ENCODE data around the gene CDH9. TPM values are rescaled to one million over a fixed set of nuclear protein-coding genes. Genes with fewer than 3 reads are reported as not detected.
"Not testable (repeated sequence)": the region's sequence is repeated elsewhere in the genome, so short reads cannot be mapped to it uniquely, and the experiment has no call there.

The CDH9 gene
- total RNA-seq, 4 donors from 2014 or later = 0.33 TPM; not detected in 3

- Histone ChIP-seq H3K4me1 (no peaks in the 10 kb centered on the region), H3K36me3 (no peaks in the 10 kb centered on the region), H3K4me3 (no peak overlapping the region), H3K27ac (replicated peaks in 1 of 4) (no peak overlapping the region), H3K9me3 (no peaks in the 10 kb centered on the region), H3K27me3 (no peaks in the 10 kb centered on the region)
- TF ChIP-seq POLR2A (IDR thresholded peaks at IDR 0.05; ENCODE audit: low read depth) = no peak
- no peak for TF ChIP-seq POLR2AphosphoS5 (IDR thresholded peaks at IDR 0.05)
- TF ChIP-seq CTCF (IDR thresholded peaks at IDR 0.05) = no peak
- no peak for TF ChIP-seq EP300 (IDR thresholded peaks at IDR 0.05)
- no peak for DNase-seq (ENCODE audit: extremely low spot score)
- intact Hi-C loops (cut with DNase I) = no loop called here
- WGBS = 47% methylated on average over 4 of the region's 4 CpGs
These were observed 174.3 kb downstream of the CDH9 start for GRCh38 chr5:26864061-26864460.

- no peaks in the 10 kb centered on the region for H3K4me1 ChIP-seq
- TF ChIP-seq EP300 (IDR thresholded peaks at IDR 0.05) (no peak), POLR2AphosphoS5 (IDR thresholded peaks at IDR 0.05) (no peak), POLR2A (IDR thresholded peaks at IDR 0.05; ENCODE audit: low read depth) (no peak), CTCF (IDR thresholded peaks at IDR 0.05) (no peak)
- H3K27me3 ChIP-seq = no peaks in the 10 kb centered on the region
- no peak overlapping the region for H3K27ac ChIP-seq (replicated peaks in 1 of 4)
- intact Hi-C loops (cut with DNase I) = no loop called here
- no peak overlapping the region for H3K4me3 ChIP-seq
- H3K9me3 ChIP-seq = peaks cover 0 to 16% (median 15%) of the 10 kb centered on the region in 4 donors
- no peak for DNase-seq (ENCODE audit: extremely low spot score)
- H3K36me3 ChIP-seq = no peaks in the 10 kb centered on the region
These were observed 182.1 kb downstream of the CDH9 start for GRCh38 chr5:26856238-26856637.

- H3K27ac ChIP-seq (replicated peaks in 1 of 4); intact Hi-C loops (cut with DNase I); H3K27me3 ChIP-seq; H3K36me3 ChIP-seq; H3K4me3 ChIP-seq; DNase-seq (ENCODE audit: extremely low spot score); H3K4me1 ChIP-seq: not testable (repeated sequence)
- peaks cover 0 to 16% (median 15%) of the 10 kb centered on the region in 4 donors for H3K9me3 ChIP-seq
- WGBS = 88% methylated on average over 8 of the region's 8 CpGs
These were observed 185.9 kb downstream of the CDH9 start for GRCh38 chr5:26852450-26852849.

GRCh38 chr5:26847041-26847736 is 191.2 kb downstream of the CDH9 start:
- no peak for DNase-seq (ENCODE audit: extremely low spot score)
- no peaks in the 10 kb centered on the region for H3K27me3 ChIP-seq
- TF ChIP-seq CTCF (IDR thresholded peaks at IDR 0.05) (no peak), POLR2A (IDR thresholded peaks at IDR 0.05; ENCODE audit: low read depth) (no peak), POLR2AphosphoS5 (IDR thresholded peaks at IDR 0.05) (no peak), EP300 (IDR thresholded peaks at IDR 0.05) (no peak)
- 87% methylated on average over 14 of the region's 14 CpGs for WGBS
- intact Hi-C loops (cut with DNase I) = no loop called here
- no peaks in the 10 kb centered on the region for H3K36me3 ChIP-seq
- no peak overlapping the region for H3K27ac ChIP-seq (replicated peaks in 1 of 4)
- H3K4me1 ChIP-seq = no peaks in the 10 kb centered on the region
- H3K9me3 ChIP-seq = no peaks in the 10 kb centered on the region
- no peak overlapping the region for H3K4me3 ChIP-seq

- Histone ChIP-seq H3K36me3 (no peaks in the 10 kb centered on the region), H3K27me3 (no peaks in the 10 kb centered on the region), H3K9me3 (no peaks in the 10 kb centered on the region), H3K4me3 (no peak overlapping the region), H3K27ac (replicated peaks in 1 of 4) (no peak overlapping the region), H3K4me1 (no peaks in the 10 kb centered on the region)
- intact Hi-C loops (cut with DNase I) = no loop called here
- TF ChIP-seq EP300 (IDR thresholded peaks at IDR 0.05) (no peak), POLR2A (IDR thresholded peaks at IDR 0.05; ENCODE audit: low read depth) (no peak), POLR2AphosphoS5 (IDR thresholded peaks at IDR 0.05) (no peak), CTCF (IDR thresholded peaks at IDR 0.05) (no peak)
- 92% methylated on average over 2 of the region's 2 CpGs for WGBS
- DNase-seq (ENCODE audit: extremely low spot score) = no peak
These were observed 194.7 kb downstream of the CDH9 start for GRCh38 chr5:26843677-26844076.
